GM23338 (cell line): ENCODE data around the gene PARD3.

Experiments
- EZH2 ChIP-seq: fragments of 200-600 bp; sonication (generic); IDR thresholded peaks from one replicate; pipeline ENCODE4 v1.8.0; 2017; ENCODE audit warnings: antibody characterized with exemption, mild to moderate bottlenecking, low read depth; ENCODE audit not compliant: unreplicated experiment
- JUNB ChIP-seq: IDR thresholded peaks from one replicate; pipeline ENCODE4 v1.6.1; 2016; ENCODE audit warnings: antibody characterized with exemption; ENCODE audit not compliant: unreplicated experiment
- POLR2AphosphoS5 ChIP-seq: IDR thresholded peaks from 2 replicates; pipeline ENCODE4 v1.6.1; 2016; ENCODE audit warnings: antibody characterized with exemption, low read depth
- TF ChIP-seq, protein P1 (sequence below), 2 experiments: fragments of 200-600 bp in 1 of 2; sonication (generic) in 1 of 2; conservative IDR thresholded peaks; 2 replicates each; pipeline versions ENCODE4 v1.5.1 to v1.6.1; 2016 to 2017; ENCODE audit warnings: antibody characterized with exemption in 2 of 2, low read depth in 2 of 2, mild to moderate bottlenecking in 2 of 2, moderate library complexity in 1 of 2
- TF ChIP-seq, protein P2 (sequence below): IDR thresholded peaks from one replicate; pipeline ENCODE4 v1.6.1; 2018; ENCODE audit warnings: antibody characterized with exemption; ENCODE audit not compliant: unreplicated experiment

DNA sequence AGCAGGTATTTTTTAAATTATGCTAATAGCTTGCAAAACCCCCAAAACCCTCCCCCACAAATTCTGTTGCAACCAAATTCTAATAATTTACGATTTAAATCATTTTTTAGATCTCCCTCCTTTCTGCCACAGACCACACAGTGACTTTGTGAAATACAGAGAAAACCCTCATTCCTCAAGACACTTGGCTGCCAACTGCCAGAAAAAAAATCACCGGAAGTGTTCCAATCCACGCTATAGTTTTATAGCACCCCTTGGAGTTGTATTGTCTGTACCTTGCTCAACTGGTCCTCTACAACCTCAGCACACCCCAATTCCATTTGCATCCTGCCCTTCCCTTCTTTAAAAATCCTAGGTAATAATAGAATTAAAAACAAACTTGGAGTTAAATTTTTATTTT, 560.1 kb downstream of the PARD3 start:
- TF ChIP-seq, protein P1, sequence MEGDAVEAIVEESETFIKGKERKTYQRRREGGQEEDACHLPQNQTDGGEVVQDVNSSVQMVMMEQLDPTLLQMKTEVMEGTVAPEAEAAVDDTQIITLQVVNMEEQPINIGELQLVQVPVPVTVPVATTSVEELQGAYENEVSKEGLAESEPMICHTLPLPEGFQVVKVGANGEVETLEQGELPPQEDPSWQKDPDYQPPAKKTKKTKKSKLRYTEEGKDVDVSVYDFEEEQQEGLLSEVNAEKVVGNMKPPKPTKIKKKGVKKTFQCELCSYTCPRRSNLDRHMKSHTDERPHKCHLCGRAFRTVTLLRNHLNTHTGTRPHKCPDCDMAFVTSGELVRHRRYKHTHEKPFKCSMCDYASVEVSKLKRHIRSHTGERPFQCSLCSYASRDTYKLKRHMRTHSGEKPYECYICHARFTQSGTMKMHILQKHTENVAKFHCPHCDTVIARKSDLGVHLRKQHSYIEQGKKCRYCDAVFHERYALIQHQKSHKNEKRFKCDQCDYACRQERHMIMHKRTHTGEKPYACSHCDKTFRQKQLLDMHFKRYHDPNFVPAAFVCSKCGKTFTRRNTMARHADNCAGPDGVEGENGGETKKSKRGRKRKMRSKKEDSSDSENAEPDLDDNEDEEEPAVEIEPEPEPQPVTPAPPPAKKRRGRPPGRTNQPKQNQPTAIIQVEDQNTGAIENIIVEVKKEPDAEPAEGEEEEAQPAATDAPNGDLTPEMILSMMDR (conservative IDR thresholded peaks at IDR 0.05; ENCODE audit: low read depth in 2 of 2), result no peak
- TF ChIP-seq JUNB, result no peak
- TF ChIP-seq POLR2AphosphoS5, result no peak
- no peak for TF ChIP-seq EZH2
- TF ChIP-seq, protein P2, sequence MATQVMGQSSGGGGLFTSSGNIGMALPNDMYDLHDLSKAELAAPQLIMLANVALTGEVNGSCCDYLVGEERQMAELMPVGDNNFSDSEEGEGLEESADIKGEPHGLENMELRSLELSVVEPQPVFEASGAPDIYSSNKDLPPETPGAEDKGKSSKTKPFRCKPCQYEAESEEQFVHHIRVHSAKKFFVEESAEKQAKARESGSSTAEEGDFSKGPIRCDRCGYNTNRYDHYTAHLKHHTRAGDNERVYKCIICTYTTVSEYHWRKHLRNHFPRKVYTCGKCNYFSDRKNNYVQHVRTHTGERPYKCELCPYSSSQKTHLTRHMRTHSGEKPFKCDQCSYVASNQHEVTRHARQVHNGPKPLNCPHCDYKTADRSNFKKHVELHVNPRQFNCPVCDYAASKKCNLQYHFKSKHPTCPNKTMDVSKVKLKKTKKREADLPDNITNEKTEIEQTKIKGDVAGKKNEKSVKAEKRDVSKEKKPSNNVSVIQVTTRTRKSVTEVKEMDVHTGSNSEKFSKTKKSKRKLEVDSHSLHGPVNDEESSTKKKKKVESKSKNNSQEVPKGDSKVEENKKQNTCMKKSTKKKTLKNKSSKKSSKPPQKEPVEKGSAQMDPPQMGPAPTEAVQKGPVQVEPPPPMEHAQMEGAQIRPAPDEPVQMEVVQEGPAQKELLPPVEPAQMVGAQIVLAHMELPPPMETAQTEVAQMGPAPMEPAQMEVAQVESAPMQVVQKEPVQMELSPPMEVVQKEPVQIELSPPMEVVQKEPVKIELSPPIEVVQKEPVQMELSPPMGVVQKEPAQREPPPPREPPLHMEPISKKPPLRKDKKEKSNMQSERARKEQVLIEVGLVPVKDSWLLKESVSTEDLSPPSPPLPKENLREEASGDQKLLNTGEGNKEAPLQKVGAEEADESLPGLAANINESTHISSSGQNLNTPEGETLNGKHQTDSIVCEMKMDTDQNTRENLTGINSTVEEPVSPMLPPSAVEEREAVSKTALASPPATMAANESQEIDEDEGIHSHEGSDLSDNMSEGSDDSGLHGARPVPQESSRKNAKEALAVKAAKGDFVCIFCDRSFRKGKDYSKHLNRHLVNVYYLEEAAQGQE, result no peak
